Erythroblast (primary cell): ENCODE measurements around the gene FA2H.

ENCODE experiments used
- GATA1 ChIP-seq: IDR thresholded peaks from 2 replicates; pipeline ENCODE4 v1.6.1; 2011; ENCODE audit warnings: low read depth, mild to moderate bottlenecking, control low read depth, low read length, moderate library complexity
- POLR2A ChIP-seq: IDR thresholded peaks from 2 replicates; pipeline ENCODE4 v1.6.1; 2011; ENCODE audit warnings: mild to moderate bottlenecking, low read length

DNA sequence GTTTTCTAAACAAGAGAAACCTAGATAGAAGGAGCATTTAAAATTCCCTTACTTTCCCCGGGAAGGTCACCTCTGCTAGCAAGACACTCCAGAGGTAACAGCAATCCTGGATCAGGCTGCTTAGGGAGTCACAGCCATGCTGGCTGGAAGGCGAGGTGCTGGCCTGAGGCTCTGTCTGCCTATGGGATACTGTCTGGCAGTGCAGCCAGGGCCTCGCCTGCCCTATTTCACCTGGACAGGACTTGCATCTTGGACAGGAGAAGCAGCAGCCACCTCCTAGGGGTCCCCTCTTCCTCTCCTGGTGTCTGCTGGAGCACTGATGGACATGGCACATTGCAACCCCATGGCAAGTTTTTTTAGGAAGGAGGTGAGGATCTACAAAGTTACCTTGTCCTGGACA, 15.1 kb downstream of the FA2H start:
- TF ChIP-seq POLR2A = no peak
- no peak for TF ChIP-seq GATA1
